Measurements from ENCODE around the gene KCNG3.

KCNG3 gene

DNA sequence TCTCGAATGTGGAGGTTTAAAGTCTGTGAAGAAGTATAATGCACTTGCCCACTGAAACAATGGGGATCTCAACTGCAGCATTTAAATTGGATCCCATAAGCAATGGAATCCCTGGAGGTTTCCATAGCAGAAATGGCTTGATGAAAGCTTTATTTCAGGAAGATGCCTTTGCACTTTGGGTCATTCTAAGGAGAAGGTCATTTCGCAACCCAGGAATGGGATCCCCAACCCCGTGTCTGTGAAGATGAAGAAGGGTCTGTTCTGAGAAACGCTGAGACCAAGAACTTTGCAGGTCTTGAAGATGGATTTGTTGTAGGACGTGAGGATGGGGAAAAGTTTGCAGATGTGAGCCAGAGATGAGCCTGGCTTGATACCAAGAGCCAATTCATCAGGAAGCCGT is 1.8 kb upstream of the KCNG3 start:
- no peaks in the 10 kb centered on the region for H3K9me3 Mint-ChIP-seq
- H3K27ac Mint-ChIP-seq = no peak overlapping the region
- DNase-seq (ENCODE audit: low spot score in 2 of 2) (no peak), ATAC-seq (no peak)
- H3K4me1 Mint-ChIP-seq = peaks cover 7% of the 10 kb centered on the region
- H3K36me3 Mint-ChIP-seq = peaks cover 5% of the 10 kb centered on the region
- H3K4me3 Mint-ChIP-seq = no peak overlapping the region

- Mint-ChIP-seq H3K36me3 (peaks cover 5% of the 10 kb centered on the region), H3K9me3 (no peaks in the 10 kb centered on the region), H3K27ac (no peak overlapping the region), H3K4me1 (peaks cover 7% of the 10 kb centered on the region), H3K4me3 (peak overlapping the region; percentile 83)
- no peak for DNase-seq (ENCODE audit: low spot score in 2 of 2)
- ATAC-seq = no peak
Measured at GRCh38 chr2:42495234-42495581, 1.4 kb upstream of the KCNG3 start.

DNA sequence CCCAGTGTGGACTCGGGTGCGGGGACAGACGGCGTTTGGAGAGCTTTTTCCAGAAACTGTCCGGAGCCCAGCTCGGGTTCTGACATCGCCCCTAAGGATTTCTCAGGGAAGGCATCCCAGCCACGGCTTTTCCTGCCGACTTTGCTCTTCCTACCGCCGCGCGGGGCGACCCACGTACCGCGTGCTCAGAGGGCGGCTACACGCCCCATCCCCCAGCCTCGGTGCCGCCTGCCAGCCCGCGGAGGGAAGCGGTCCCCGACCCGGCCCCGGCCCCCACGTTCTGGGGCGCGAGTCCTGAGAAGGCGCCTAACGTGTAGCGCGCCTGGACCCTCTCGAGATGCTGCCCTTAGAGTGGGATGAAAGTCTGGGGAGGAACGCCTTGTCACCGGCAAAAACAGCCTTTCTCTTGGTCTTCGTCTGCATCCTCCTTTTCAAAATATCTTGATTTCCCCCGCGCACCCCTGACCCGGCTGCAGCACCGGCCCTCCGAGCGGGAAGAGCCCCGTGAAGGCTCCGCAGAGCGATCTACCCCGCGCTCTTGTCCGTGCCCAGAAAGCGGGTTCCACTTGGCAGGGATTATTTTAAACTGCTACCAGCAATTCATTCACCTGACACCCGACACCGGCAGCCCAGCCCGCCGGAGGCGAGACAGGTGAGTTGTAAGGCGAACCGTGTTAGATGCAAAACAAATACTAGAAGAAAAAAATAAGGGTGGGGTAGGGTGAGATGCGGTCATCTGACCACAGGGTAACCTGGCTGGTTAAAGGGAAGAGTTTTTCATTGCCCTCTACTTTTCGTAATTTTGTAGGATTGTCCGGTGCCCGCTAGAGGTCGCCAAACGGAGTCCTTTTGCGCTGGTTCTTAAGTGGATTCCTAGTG is 812 bp upstream of the KCNG3 start:
- H3K27ac Mint-ChIP-seq = peak overlapping the region; percentile 43
- peak; percentile 53 to 86 for DNase-seq (ENCODE audit: low spot score in 2 of 2)
- peaks cover 5% of the 10 kb centered on the region for H3K36me3 Mint-ChIP-seq

DNA sequence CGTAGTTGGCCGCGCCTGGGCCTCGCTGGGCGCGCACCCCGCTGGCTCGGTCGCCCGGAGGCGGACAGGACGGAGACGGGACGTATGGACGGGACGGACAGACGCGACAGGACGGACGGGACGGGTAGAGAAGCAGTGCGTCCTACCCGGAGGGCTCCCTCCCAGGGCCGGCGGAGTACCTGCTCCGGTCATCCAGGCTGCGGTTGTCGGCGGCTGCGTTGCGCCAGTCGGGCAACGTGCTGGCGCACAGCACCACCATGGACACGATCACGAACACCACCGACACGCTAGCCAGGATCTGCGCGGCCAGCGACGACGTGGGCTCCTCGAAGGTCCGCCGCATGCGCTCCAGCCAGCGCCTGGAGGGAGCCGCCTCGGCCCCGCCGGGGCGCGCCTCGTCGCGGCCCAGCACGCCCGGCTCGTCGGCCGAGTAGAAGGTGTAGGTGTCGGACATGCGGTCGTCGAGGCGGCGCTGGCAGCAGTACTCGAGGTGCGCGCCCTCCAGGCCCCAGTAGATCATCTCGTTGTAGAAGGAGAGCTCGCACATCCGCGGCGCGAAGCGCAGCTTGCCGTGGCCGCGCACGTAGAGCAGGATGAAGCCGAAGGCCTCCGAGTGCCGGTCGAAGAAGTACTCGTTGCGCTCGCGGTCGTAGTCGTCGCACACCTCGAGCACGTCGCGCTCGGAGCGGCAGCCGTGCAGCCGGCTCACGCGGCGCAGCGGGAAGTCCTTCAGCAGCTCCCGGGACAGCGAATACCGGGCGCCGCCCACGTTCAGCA is 903 bp downstream of the KCNG3 start:
- H3K36me3 Mint-ChIP-seq = peaks cover 5% of the 10 kb centered on the region
- peaks cover 7% of the 10 kb centered on the region for H3K4me1 Mint-ChIP-seq
- ATAC-seq (no peak), DNase-seq (ENCODE audit: low spot score in 2 of 2) (peak in 1 of 2 donors; percentile 55)
- H3K9me3 Mint-ChIP-seq = no peaks in the 10 kb centered on the region
- H3K27ac Mint-ChIP-seq = no peak overlapping the region
- peak overlapping the region; percentile 42 for H3K4me3 Mint-ChIP-seq

More for the DNA sequence above, 812 bp upstream of the KCNG3 start:
- no peaks in the 10 kb centered on the region for H3K9me3 Mint-ChIP-seq
- peak; percentile 67 for ATAC-seq
- H3K4me1 Mint-ChIP-seq = peaks cover 7% of the 10 kb centered on the region
- peak overlapping the region; percentile 83 for H3K4me3 Mint-ChIP-seq

DNA sequence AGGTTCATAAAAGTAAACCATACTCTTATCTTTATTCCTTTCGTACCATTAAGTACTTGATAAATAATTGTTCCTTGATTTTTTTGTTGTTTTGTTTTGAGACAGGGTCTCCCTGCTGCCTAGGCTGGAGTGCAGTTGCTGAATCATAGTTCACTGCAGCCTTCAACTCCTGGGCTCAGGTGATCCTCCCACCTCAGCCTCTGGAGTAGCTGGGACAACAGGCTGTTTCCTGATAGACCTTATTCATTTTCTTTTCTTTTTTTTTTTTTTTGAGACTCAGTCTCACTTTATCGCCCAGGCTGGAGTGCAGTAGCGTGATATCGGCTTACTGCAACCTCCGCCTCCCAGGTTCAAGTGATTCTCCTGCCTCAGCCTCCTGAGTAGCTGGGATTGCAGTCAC is 5.5 kb downstream of the KCNG3 start:
- H3K36me3 Mint-ChIP-seq = no peaks in the 10 kb centered on the region

DNA sequence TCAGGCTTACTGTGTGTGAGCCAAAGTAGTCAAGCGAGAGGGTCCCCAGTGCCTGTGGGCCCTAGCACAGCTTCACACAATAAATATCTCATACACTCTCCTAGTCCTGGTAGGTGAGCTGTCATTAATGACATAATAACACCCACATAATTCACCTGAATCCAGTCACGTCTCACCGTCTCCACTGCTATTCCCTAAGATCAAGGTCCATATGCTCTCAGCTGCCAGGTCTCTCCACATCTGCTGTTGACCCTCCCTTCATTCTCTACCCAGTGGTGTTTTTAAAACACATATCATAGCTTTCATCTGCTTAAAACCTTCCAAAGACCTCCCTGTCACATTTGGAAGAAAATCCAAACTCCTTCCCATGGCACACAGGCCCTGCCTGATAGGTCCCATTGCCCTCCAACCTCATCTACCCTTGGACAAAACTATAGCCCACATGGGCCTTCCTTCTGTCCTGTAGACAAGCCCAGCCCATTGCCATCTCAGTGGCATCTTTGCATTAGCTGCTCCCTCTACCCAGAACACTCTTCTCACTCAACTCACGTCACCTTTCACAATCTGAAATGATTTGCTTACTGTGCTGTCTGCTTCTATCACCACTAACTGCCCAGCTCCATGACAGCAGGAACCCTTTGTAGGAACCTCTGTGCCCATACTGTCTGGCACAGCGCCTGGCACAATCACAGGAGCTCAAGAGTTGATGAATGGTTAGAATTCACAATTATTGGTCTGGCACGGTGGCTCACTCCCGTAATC is 7.5 kb downstream of the KCNG3 start:
- H3K4me1 Mint-ChIP-seq = no peaks in the 10 kb centered on the region
- no peaks in the 10 kb centered on the region for H3K36me3 Mint-ChIP-seq
- H3K27ac Mint-ChIP-seq = no peak overlapping the region

More for the DNA sequence above, 5.5 kb downstream of the KCNG3 start:
- Mint-ChIP-seq H3K27ac (no peak overlapping the region), H3K4me3 (no peak overlapping the region), H3K9me3 (no peaks in the 10 kb centered on the region), H3K4me1 (no peaks in the 10 kb centered on the region)
- DNase-seq (ENCODE audit: low spot score in 2 of 2) = no peak
- no peak for ATAC-seq

DNA sequence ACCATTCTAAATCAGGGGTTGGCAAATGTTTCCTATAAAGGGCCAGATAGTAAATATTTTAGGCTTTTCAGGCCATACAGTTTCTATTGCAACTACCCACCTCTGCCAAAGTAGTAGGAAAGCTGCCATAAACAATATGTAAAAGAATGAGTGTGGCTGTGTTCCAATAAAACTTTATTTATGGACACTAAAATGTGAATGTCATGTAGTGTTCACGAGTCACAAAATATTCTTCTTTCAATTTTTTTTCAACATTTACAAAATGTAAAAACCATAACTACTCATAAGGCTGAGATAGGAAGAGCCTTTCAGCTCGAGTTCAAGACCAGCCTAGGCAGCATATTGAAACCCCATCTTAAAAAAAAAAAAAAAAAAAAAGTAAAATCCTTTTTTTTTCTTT is 13.4 kb downstream of the KCNG3 start:
- Mint-ChIP-seq H3K9me3 (no peaks in the 10 kb centered on the region), H3K4me1 (no peaks in the 10 kb centered on the region), H3K36me3 (no peaks in the 10 kb centered on the region), H3K27ac (no peak overlapping the region), H3K4me3 (no peak overlapping the region)
- DNase-seq (ENCODE audit: low spot score in 2 of 2) = no peak
- ATAC-seq = no peak

More for the DNA sequence above, 7.5 kb downstream of the KCNG3 start:
- DNase-seq (ENCODE audit: low spot score in 2 of 2) (no peak), ATAC-seq (no peak)
- Mint-ChIP-seq H3K9me3 (no peaks in the 10 kb centered on the region), H3K4me3 (no peak overlapping the region)

DNA sequence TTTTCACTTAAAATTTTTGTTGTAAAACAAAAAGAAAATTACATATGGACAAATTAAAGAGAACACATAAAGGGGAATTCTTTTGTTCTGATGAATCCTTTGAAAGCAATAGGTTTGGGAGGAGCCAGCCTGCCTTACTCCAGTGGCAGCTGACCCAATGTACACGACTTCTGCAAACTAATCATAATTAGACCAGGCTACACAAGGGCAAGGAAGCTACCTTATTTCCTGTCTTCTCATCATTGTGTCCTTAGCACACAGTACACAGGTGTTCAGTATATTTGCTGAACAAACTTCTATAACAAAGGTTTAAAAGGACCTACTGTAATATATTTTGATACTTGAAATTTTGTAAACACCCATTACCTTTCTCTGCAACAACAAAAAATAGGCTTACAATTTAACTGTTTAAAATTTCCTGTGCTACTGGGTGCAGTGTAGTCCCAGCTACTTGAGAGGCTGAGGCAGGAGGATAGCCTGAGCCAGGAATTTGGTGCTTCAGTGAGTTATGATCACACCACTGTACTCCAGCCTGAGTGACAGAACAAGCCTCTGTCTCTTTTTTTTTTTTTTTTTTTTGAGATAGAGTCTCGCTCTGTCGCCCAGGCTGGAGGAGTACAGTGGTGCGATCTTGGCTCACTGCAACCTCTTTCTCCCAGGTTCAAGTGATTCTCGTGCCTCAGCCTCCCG is 18.9 kb downstream of the KCNG3 start:
- ATAC-seq (no peak), DNase-seq (ENCODE audit: low spot score in 2 of 2) (no peak)
- H3K27ac Mint-ChIP-seq = no peak overlapping the region
- H3K36me3 Mint-ChIP-seq = no peaks in the 10 kb centered on the region
- H3K4me1 Mint-ChIP-seq = no peaks in the 10 kb centered on the region
- no peak overlapping the region for H3K4me3 Mint-ChIP-seq
- no peaks in the 10 kb centered on the region for H3K9me3 Mint-ChIP-seq

GRCh38 chr2:42470706-42471105 is 23.1 kb downstream of the KCNG3 start:
- no peak overlapping the region for H3K27ac Mint-ChIP-seq
- no peak for ATAC-seq
- DNase-seq (ENCODE audit: low spot score in 2 of 2) = no peak
- no peaks in the 10 kb centered on the region for H3K9me3 Mint-ChIP-seq
- H3K4me1 Mint-ChIP-seq = no peaks in the 10 kb centered on the region
- no peaks in the 10 kb centered on the region for H3K36me3 Mint-ChIP-seq
- no peak overlapping the region for H3K4me3 Mint-ChIP-seq

- H3K4me1 Mint-ChIP-seq = no peaks in the 10 kb centered on the region
- no peaks in the 10 kb centered on the region for H3K36me3 Mint-ChIP-seq
- ATAC-seq (no peak), DNase-seq (ENCODE audit: low spot score in 2 of 2) (no peak)
- H3K4me3 Mint-ChIP-seq = no peak overlapping the region
- H3K9me3 Mint-ChIP-seq = no peaks in the 10 kb centered on the region
- H3K27ac Mint-ChIP-seq = no peak overlapping the region
Measured at GRCh38 chr2:42464631-42465030, 29.2 kb downstream of the KCNG3 start.

- Mint-ChIP-seq H3K27ac (no peak overlapping the region), H3K4me3 (no peak overlapping the region), H3K9me3 (no peaks in the 10 kb centered on the region), H3K4me1 (no peaks in the 10 kb centered on the region), H3K36me3 (no peaks in the 10 kb centered on the region)
- DNase-seq (ENCODE audit: low spot score in 2 of 2) (no peak), ATAC-seq (no peak)
Measured at GRCh38 chr2:42463570-42463969, 30.2 kb downstream of the KCNG3 start.

- Mint-ChIP-seq H3K4me3 (no peak overlapping the region), H3K27ac (no peak overlapping the region), H3K9me3 (no peaks in the 10 kb centered on the region), H3K4me1 (no peaks in the 10 kb centered on the region), H3K36me3 (no peaks in the 10 kb centered on the region)
- DNase-seq (ENCODE audit: low spot score in 2 of 2) (no peak), ATAC-seq (no peak)
Measured at GRCh38 chr2:42459296-42459695, 34.5 kb downstream of the KCNG3 start.

DNA sequence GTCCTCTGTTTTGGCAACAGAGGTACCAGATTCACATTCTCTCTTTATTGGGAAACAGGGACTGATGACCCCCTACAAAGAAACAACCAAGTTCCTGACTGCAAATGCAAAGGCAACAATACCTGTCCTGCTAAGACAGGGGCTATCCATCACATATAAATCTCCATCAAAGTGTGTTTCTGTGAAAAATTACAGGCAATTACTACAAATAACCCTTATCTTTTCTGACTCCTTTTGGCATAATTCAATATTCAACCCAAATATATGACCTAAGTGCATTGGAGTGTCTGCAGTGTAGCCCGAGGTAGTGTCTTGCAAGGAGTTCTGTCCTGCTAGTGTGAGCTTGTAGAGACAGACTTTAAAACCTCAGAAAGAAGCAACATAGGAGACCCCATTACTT is 35.4 kb downstream of the KCNG3 start:
- ATAC-seq (no peak), DNase-seq (ENCODE audit: low spot score in 2 of 2) (no peak)
- Mint-ChIP-seq H3K4me1 (no peaks in the 10 kb centered on the region), H3K4me3 (no peak overlapping the region), H3K27ac (no peak overlapping the region), H3K9me3 (no peaks in the 10 kb centered on the region), H3K36me3 (no peaks in the 10 kb centered on the region)

DNA sequence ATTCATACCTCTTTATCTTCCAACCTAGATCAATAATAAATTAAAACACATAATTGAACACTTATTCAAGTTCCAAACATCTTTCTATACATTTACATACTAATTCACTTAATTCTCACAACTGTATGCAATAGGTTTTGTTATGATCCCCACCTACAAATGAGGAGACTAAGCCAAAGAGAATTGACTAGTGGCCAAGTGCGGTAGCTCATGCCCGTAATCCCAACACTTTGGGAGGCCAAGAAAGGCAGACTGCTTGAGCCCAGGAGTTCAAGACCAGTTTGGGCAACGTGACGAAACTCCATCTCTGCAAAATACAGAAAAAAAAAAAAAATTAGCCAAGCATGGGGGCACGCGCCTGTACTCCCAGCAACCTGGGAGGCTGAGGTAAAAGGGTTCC is 36.8 kb downstream of the KCNG3 start:
- no peak for ATAC-seq
- H3K27ac Mint-ChIP-seq = no peak overlapping the region

More for the DNA sequence above, 36.8 kb downstream of the KCNG3 start:
- Mint-ChIP-seq H3K9me3 (peaks cover 2% of the 10 kb centered on the region), H3K36me3 (no peaks in the 10 kb centered on the region), H3K4me1 (no peaks in the 10 kb centered on the region), H3K4me3 (no peak overlapping the region)
- no peak for DNase-seq (ENCODE audit: low spot score in 2 of 2)
